ENCODE data around the gene PPDPF. TPM values are rescaled to one million over a fixed set of nuclear protein-coding genes. Genes with fewer than 3 reads are reported as not detected.

Gene PPDPF
- total RNA-seq, 1 donor from 2014 or later = 307 TPM

GRCh38 chr20:63543733-63544132 lies 23.2 kb downstream of the PPDPF start:
- DNase-seq (no peak), ATAC-seq (no peak)
- intact Hi-C loops (cut with micrococcal nuclease) = no loop called here

- intact Hi-C loops (cut with micrococcal nuclease) = no loop called here
- no peak for DNase-seq
- no peak for ATAC-seq
Measured at GRCh38 chr20:63544241-63544957, 23.8 kb downstream of the PPDPF start.

- intact Hi-C loops (cut with micrococcal nuclease) = no loop called here
- no peak for DNase-seq
- ATAC-seq = no peak
Measured at GRCh38 chr20:63544958-63545516, 24.5 kb downstream of the PPDPF start.

DNA sequence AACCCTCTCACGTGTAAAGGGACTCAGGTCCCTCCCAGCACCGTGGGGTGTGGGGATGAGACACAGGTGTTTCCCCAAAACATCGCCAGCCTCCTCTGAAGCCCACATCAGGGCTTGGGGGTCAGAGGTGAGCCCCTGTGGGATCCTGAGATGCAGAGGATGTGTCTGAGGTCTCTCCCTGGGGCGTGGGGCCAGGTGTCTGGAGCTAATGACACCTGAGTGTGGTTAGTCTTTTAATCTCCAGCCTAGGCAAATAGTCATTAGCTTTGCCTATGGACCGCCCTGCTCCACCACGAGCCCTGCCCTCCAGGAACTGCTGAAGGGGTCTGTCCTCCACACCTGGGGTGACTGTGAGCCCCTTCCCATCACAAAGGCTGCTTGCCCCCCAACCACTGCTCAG lies 25.2 kb downstream of the PPDPF start:
- ATAC-seq = no peak
- intact Hi-C loops (cut with micrococcal nuclease) = no loop called here
- no peak for DNase-seq

GRCh38 chr20:63546256-63546955 lies 25.8 kb downstream of the PPDPF start:
- ATAC-seq (no peak), DNase-seq (no peak)
- intact Hi-C loops (cut with micrococcal nuclease) = no loop called here

DNA sequence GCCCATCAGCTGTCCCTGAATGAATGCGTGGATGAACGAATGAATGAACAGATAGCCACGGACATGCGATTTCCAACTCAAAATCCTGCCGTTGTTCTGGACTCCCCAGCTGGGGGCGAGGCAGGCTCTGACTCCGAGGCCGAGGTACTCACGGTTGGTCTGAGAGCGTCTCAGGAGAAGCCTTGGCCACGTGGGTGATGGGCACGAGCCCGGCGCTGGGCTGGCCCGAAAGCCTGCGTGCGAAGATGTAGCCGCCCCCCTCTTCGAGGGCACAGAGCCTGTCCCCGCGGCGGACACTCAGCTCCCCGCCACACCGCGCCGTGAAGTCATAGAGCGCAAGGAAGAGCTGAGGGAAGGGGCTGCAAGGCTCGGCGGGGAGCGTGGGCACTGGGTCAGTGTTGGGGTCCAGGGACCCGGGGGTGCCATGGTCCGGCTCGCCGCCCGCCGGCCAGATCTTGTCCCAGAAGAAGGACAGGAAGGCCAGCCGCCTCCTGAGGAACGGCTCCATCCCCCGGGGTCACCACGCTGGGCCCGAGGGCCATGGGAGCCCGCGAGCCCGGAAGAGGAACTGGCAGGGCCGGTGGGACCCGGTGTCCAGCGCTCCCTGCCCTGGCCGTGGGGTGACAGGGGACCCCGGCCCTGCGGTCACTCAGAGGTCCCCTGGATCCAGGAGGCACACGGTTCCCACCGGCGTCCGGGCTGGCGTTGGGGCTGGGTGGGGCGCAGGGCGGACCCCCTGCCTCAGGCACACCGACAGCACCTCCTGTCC lies 26.6 kb downstream of the PPDPF start:
- DNase-seq (no peak), ATAC-seq (no peak)
- intact Hi-C loops (cut with micrococcal nuclease) = no loop called here

- ATAC-seq (no peak), DNase-seq (no peak)
- intact Hi-C loops (cut with micrococcal nuclease) = no loop called here
Measured at GRCh38 chr20:63547725-63548480, 27.3 kb downstream of the PPDPF start, which contains the start of gene SRMS. TSS of gene SRMS (minus strand) at chr20:63547749. CDS start at chr20:63547463, 286 bp downstream.

- ATAC-seq (no peak), DNase-seq (no peak)
- intact Hi-C loops (cut with micrococcal nuclease) = no loop called here
Measured at GRCh38 chr20:63548542-63548941, 28.0 kb downstream of the PPDPF start.

DNA sequence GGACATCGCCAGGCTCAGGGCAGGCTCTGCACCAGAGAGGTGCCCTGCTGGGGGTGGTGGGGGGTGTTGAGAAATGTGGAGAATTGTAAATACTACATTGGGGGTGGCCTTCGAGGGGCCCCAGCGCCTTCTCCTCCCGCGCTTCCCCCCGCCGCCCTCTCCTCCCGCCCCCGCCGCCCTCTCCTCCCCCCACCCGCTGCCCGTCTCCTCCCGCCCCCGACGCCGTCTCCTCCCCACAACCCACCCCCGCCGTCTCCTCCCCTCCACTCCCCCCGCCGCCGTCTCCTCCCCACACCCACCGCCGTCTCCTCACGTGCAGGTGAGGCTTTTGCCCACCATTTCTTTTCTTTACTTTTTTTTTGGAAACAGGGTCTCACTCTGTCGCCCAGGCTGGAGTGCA lies 28.5 kb downstream of the PPDPF start:
- no peak for DNase-seq
- intact Hi-C loops (cut with micrococcal nuclease) = no loop called here
- no peak for ATAC-seq

DNA sequence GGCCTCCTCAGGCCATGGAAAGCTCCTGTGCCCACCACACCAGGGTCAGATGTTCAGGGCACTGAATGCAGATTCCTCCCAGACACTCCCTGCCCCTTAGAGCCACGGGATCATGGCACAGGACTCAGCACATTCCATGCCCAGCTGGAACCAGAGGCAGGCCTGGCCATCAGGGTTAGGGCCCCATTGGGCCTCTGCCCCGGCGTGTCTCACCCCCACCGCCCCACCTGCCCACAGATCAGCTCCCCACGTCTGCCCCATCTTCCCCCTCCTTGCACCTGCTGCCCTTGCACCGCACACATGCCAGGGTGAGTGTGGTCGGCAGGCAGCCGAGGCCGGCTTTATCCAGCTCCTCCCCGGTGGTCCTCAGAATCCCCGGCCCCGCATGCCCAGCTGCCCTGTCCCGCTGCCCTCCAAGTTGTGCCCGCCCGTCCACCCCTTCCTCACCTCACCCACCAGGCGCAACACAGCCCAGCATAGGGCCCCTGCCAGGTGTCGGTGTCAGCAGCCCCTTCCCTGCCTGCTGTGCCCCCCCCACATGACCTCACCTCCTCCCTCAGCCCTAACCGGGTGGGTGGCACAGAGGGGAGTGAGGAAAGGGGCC lies 29.2 kb downstream of the PPDPF start:
- intact Hi-C loops (cut with micrococcal nuclease) = no loop called here
- ATAC-seq (no peak), DNase-seq (no peak)

DNA sequence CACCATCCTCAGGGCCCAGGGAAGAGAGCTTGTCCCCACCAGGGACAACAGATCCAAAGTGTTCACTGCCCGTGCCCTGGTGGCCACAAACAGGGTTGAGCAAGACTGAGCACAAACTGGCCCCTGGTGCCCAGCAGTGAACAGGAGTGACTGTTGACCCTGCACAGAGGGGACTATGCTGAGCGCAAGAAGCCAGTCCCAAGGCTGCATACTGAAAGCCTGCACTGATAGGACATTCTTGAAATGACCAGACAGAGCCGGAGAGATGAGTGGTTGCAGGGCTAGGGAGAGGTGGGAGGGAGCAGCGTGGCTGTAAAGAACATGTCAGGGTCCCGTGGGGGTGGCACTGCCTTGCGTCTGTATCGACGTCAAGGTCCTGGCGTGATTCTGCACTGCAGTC lies 30.5 kb downstream of the PPDPF start:
- no peak for ATAC-seq
- DNase-seq = no peak
- intact Hi-C loops (cut with micrococcal nuclease) = no loop called here

GRCh38 chr20:63552481-63553249 lies 32.1 kb downstream of the PPDPF start:
- intact Hi-C loops (cut with micrococcal nuclease) = no loop called here
- ATAC-seq (no peak), DNase-seq (no peak)

DNA sequence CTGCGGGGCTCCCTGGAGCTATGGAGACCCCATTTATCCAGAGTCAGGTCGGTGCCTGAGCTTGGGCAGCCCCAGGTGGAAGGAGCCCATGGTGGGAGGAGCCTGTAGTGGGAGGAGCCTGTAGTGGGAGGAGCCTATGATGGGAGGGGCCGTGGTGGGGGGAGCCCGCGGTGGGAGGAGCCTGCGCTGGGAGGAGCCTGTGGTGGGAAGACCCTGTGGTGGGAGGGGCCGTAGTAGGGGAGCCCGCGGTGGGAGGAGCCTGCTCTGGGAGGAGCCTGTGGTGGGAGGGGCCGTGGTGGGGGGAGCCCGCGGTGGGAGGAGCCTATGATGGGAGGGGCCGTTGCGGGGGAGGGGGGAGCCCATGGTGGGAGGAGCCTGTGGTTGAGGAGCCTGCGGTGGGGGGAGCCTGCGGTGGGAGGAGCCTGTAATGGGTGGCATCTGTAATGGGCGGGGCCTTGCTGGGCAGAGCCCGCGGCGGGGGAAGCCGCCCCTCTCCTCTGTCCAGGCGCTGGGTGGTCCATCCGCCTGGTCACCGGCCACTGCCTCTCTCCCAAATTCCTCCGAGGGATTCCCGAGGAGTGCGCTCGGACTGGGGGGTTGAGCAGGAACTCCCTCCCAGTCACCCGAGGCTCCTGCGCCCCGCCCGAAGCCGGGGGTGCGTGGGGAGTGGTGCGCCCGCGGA lies 32.8 kb downstream of the PPDPF start:
- intact Hi-C loops (cut with micrococcal nuclease) = no loop called here
- ATAC-seq (peak; percentile 82), DNase-seq (peak; percentile 81)

DNA sequence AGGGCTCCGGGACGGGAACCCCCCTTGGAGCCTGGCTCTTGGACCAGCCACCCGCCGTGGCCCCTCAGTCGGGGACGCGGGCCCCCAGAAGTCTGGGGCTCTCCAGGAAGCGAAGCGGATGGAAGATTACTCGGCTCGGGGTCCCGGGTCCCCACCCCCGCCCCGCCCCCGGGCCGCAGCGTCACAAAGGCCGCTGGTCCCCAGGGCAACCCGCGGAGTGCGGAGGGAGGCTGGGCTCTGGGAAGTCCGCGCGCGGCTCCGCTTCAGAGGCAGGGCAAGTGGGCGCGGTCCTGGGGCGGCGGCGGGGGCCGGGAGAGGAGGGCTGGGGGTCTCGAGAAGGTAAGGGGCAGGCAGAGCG lies 33.3 kb downstream of the PPDPF start, which contains the start of gene FNDC11:
TSS of gene FNDC11 (plus strand) at position 227 of the 358 bp plus-strand sequence. CDS start 1,505 bp downstream, outside the sequence.
- ATAC-seq (peak; percentile 63), DNase-seq (peak; percentile 66)
- intact Hi-C loops (cut with micrococcal nuclease) = no loop called here

GRCh38 chr20:63554361-63555278 lies 34.1 kb downstream of the PPDPF start:
- DNase-seq = peak; percentile 31
- intact Hi-C loops (cut with micrococcal nuclease) = no loop called here
- ATAC-seq = no peak

DNA sequence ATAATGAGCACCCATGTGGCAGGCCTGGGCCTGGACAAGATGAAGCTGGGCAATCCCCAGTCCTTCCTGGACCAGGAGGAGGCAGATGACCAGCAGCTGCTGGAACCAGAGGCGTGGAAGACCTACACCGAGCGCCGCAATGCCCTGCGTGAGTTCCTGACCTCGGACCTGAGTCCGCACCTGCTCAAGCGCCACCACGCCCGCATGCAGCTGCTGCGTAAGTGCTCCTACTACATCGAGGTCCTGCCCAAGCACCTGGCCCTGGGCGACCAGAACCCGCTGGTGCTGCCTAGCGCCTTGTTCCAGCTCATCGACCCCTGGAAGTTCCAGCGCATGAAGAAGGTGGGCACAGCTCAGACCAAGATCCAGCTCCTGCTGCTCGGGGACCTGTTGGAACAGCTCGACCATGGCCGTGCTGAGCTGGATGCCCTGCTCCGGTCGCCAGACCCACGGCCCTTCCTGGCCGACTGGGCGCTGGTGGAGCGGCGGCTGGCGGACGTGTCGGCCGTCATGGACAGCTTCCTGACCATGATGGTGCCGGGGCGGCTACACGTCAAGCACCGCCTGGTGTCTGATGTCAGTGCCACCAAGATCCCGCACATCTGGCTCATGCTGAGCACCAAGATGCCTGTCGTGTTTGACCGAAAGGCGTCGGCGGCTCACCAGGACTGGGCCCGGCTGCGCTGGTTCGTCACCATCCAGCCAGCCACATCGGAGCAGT lies 35.3 kb downstream of the PPDPF start:
- ATAC-seq (no peak), DNase-seq (peak; percentile 28)
- intact Hi-C loops (cut with micrococcal nuclease) = no loop called here

All from left ventricle myocardium superior (tissue), 1 donor.